ENCODE results near the gene NINL.

DNA sequence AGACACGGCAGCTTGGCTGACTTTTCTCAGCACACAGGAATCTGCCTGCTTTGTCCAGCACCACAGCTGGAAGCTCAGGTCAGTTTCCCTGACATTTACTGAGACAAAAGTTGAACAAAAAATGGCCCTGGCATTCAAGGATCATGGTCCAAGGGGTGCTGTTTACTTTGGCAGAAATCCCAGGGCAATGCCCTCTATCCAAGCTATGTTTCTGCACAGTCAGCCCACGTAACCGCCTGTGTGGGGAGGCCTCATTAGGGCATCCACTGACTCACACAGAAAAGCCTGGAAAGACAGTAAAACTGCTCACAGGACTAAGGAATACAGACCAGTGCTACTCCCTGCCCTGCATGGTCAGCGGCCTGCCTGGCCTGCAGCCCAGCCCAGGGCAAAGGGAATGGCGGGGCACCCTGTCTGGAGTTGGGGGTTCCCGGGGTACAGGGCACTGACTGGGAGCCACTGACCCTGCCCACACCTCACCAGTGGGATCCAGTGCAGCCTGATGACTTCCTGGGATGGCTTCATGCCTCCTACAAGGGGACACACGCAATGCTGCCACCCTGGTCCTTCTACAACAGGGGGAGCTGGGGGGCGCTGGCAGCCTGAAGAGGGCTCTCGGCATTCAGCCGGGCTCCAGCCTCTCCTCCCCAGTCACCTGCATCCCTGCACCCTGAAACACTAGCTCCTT, 77.1 kb downstream of the NINL start:
- TF ChIP-seq, protein P1, sequence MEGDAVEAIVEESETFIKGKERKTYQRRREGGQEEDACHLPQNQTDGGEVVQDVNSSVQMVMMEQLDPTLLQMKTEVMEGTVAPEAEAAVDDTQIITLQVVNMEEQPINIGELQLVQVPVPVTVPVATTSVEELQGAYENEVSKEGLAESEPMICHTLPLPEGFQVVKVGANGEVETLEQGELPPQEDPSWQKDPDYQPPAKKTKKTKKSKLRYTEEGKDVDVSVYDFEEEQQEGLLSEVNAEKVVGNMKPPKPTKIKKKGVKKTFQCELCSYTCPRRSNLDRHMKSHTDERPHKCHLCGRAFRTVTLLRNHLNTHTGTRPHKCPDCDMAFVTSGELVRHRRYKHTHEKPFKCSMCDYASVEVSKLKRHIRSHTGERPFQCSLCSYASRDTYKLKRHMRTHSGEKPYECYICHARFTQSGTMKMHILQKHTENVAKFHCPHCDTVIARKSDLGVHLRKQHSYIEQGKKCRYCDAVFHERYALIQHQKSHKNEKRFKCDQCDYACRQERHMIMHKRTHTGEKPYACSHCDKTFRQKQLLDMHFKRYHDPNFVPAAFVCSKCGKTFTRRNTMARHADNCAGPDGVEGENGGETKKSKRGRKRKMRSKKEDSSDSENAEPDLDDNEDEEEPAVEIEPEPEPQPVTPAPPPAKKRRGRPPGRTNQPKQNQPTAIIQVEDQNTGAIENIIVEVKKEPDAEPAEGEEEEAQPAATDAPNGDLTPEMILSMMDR (IDR thresholded peaks at IDR 0.05) = no peak
- TF ChIP-seq POLR2A (IDR thresholded peaks at IDR 0.05) (no peak), POLR2AphosphoS5 (IDR thresholded peaks at IDR 0.05) (no peak), EP300 (IDR thresholded peaks at IDR 0.05; ENCODE audit: low read depth) (no peak)
